Measurements from ENCODE around the gene ZCCHC24.

ZCCHC24 gene

DNA sequence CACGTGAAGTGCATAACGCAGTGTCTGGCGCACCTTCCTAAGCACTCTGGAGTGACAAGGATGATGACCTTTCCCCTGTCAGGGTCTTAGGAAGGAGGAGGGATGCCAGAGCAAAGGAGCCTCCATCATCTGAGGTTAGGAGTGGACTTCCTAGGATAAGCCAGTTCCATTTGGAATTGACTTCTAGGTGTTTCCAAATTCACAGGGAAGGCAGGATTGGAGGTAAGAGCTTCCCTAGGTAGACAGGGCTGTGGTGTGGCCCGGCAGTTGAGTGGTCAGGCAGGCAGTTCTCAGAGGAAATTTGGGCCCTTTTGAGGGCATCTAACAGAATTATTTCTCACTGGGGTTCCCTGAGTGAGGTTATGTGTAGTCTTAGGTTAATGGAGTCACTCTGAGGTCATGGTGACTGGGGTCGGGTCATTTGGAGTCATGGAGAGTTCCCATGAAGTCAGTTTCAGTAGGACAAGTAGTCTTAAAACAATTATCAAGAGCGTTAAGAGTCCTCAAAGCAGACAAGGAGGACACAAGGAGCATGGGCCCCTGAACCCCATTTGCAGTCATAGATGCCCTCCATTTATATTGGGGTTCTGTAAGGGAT is 89.9 kb downstream of the ZCCHC24 start:
- DNase-seq, result no peak

DNA sequence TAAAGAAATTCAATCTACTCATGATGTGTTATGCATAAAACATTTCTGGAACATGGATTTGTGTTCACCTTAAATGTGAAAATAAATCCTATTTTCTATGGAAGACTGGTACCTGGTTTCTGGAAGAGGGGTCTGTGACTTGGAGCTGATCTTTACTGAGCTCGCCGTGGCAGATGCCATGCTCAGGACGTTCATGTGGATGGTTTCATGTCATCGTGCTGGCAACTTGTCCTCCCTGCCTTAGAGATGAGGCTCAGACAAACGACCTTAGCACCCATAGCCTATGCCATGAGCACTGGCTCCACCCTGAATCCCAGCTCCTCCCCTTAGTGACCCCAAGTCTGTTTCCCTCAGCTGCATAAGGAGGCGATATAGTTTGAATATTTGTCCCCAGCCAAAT is 90.8 kb downstream of the ZCCHC24 start:
- DNase-seq, result no peak

GRCh38 chr10:79354141-79354540 is 91.3 kb downstream of the ZCCHC24 start:
- no peak for DNase-seq

- no peak for DNase-seq
These were observed 91.7 kb downstream of the ZCCHC24 start for GRCh38 chr10:79353726-79354125.

DNA sequence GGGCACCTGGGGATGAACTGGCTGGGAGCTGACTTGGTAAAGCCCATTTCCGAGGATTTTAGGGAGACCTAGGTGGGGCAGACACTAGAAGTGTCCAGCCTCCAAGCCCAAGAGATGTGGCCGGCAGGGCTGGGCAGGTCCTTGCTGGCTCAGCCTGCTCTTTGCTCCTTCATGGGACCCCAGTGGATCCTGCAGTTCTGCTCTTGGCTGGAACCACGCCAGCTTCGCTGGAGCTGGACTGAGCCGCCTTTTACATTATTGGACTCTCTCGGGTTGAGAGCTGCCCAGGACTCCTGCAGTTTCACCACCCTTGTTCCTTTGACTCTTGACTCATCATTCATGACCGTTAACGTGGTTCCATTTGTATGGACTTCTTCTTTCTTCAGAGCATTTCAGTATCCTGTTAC is 92.4 kb downstream of the ZCCHC24 start:
- DNase-seq, result no peak

GRCh38 chr10:79352035-79352877 is 93.2 kb downstream of the ZCCHC24 start:
- DNase-seq, result no peak

GRCh38 chr10:79351332-79351731 is 94.1 kb downstream of the ZCCHC24 start:
- no peak for DNase-seq

DNA sequence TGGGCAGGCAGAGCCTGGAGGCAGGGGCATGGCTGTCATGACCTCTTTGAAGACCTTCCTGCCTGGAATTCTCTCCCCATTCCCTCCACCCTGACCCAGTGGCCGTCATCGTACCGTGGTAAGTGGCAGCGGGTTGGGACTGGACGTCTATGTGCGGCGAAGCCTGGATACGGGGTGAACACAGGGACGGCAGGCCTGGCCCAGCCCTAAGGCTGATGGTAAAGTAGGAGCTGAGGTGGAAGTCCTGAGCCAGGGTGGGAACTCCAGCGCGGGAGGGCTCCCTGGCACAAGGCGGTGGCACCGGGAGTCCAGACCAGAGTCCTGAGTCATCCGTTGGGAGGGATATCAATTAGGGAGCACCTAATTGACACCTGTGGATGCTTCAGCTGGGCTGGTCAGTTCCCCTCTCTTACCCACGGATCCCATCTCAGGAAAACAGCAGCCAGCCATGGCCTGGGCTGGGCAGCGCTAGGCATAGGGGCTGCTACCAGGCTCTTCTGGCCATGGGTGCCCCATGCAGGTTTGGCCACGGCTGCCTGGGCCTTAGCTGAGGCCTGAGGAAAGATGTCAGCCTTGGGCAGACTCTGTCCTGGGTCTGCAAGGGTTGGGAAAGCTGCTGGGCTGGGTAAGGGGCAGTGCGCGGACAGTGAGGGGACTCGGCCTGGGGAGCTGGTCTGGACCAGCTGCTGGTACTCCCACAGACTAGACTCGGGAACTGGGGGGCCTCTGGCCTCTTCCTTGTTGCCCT is 94.8 kb downstream of the ZCCHC24 start:
- no peak for DNase-seq

DNA sequence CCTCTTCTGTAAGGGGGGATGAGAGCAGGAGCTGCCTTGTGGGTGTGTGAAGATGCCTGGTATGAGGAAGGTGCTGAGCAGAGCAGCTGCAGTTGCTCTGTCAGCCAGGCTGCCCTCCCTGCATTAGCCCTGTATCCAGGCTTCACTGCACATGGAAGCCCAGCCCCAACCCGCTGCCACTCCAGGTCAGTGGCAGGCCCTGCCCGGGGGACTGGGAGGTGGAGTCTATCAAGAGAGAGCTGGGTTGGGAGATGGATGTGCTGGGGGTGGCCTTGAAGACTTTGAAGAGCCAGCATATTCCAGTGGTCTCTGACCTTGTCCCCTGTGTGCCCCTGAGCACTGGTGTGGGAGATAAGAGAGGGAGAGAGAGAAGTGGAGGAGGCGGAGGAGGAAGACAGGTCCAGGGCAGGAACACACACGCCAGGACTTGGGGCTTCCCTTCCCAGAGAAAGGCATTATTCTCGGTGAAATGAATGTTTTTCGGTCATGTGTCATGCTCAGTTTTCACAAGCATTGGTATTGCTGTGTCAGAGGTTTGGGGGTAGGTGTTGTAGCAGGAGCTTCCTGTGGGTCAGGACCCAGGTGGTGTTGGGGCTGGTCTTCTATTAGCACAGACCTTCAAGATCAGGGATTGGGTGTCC is 95.5 kb downstream of the ZCCHC24 start:
- no peak for DNase-seq

GRCh38 chr10:79349072-79349491 is 96.3 kb downstream of the ZCCHC24 start:
- no peak for DNase-seq

- DNase-seq, result no peak
These were observed 96.8 kb downstream of the ZCCHC24 start for GRCh38 chr10:79348640-79348988.

GRCh38 chr10:79347894-79348639 is 97.4 kb downstream of the ZCCHC24 start:
- DNase-seq, result no peak

DNA sequence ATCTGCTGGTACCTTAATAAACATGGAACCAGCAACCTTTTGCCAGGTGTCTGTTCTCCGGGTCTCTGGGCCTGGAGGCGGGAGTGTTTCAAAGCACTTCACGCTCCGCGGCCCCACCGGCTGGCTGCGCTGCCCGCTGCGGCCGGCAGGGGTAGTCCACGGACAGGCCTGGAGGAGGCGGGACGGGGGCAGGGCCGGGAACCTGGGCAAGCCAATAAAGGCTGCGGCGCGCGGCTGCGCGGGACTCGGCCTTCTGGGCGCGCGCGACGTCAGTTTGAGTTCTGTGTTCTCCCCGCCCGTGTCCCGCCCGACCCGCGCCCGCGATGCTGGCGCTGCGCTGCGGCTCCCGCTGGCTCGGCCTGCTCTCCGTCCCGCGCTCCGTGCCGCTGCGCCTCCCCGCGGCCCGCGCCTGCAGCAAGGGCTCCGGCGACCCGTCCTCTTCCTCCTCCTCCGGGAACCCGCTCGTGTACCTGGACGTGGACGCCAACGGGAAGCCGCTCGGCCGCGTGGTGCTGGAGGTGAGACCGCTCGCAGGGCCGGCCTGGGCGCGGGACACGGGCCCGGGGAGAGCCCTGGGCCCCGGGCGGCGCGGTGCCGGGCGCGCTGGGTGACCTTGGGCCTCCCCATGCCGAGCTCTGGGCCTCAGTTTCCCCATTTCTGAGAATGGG is 98.1 kb downstream of the ZCCHC24 start, which contains the start of gene PPIF:
TSS of gene PPIF (plus strand) at position 244 of the 668 bp plus-strand sequence. CDS start at position 324, 80 bp downstream.
- peak; percentile 62 for DNase-seq

GRCh38 chr10:79346388-79347225 is 98.8 kb downstream of the ZCCHC24 start:
- DNase-seq, result peak; percentile 61

DNA sequence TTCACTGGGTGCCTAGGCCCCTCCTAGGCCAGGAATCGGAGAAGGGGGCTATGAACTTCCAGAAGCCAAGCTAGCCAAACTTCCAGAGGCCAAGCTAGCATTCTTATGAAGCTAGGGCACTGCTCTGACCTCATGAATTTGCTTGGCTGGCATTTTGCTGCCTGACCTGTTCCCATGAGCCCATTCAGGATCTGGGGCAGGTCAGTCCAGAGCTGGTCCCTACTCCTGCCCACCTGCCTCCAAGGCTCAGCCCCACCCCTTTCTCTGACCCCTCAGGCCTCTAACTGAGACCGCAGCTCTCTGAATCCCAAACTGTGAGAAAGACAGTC is 99.4 kb downstream of the ZCCHC24 start:
- no peak for DNase-seq

DNA sequence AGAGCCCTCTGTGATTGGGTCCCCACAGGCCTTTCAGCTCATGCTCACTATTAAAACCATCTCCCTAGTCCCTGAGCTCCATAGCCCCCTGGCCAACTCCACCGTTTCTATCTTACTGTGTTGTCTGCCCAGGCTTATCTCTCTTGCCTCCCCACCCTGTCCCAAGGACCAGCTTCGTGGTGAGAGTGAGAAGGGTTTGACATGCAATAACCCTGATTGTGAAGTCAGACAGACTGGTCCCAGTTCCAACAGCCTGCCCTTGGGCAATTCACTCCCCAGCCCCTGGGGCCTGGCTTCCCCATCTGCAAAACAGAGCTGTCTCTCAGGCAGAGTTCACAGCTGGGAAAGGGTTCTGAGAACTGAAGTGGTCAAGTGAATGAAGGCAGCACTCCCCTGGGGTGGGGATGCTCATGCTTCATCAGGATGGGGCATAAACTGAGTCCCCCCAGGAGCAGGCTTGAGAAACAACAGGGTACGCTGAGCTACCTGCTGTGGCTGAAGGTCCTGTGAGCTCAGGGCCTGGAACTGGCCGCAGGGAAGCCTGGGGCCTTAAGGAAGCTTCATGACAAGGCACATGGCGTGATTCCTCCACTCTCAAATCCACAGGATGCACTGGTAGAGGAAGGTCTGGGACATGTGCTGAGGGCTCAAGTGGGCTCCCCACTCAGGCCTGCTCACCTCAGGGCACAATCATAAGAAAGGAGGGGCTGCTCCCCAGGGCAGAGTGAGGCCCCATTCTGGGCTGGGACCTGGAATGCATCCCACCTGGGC is 100.0 kb downstream of the ZCCHC24 start:
- DNase-seq, result no peak

DNA sequence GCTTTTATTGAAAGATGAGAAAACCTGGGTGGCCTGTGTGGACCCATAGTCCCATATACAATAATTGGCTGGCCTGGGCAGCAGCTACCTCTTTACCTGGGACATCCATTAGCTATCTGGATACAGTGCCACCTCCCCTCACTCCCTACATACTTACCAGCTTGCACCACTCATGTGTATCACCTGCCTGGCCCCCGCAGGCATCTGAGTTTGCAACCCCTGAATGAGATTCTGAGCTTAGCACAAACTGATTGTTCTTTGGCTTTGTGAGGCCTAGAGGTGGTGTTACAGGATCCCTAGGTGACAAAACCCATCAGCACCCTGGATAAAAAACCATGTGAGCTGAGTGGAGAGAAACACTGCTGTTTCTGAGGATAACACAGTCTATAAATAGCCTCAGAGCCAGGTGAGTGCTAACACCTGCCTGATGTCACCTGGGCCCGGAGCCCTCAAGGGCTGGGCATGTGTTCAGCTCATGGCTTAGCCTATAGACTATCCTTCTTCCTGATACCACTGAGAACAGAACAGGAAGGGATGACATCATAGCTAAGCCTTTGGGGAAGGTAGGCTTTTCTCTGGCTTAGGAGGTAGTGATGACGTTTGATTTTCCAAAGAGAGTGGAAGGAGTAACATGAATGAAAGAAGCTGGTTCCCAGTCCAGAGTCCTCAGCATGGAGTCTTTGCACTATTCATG is 100.8 kb downstream of the ZCCHC24 start:
- peak; percentile 91 for DNase-seq

GRCh38 chr10:79342811-79343561 is 102.4 kb downstream of the ZCCHC24 start:
- DNase-seq, result no peak

DNA sequence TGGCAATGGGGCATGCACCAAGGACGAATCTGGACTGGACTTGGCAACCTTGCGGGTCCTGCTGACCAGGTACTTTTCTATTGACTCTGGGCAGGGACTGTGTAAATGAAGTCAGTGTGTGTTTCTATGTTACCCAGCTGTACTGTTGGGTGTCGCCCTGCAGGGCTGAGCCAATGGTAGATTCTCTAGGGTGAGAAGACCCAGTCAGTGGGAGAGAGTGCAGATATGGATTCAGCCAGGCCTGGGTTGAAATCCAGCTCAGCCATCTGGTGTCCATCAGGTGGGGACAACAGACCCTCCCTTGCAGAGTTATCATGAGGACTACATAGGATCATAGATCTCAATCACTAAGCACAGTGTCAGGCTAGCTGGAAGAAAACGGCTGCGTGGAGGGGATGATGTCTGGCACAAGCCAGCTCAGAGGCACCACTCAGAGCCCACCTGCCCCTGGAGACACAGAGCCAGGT is 103.1 kb downstream of the ZCCHC24 start:
- no peak for DNase-seq

Measured in NCI-H510A (cell line).